ENCODE results near the gene COX6B1.

DNA sequence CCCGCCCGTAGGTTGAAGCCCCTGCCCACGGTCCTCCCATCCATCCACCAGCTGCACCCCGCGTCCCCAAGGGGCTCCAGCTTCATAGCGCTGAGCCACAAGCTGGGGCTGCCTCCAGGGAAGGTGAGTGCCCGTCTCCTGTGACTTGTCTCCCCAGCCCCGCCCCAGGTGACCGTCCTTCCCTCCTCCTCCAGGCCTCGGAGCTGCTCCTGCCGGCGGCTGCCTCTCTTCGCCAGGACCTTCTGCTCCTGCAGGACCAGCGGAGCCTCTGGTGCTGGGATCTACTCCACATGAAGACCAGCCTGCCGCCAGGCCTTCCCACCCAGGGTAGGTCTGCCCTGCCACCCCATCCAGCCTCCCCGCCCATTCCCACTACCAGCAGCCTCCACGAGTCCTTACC, 28.1 kb upstream of the COX6B1 start:
- TF ChIP-seq, protein P1, sequence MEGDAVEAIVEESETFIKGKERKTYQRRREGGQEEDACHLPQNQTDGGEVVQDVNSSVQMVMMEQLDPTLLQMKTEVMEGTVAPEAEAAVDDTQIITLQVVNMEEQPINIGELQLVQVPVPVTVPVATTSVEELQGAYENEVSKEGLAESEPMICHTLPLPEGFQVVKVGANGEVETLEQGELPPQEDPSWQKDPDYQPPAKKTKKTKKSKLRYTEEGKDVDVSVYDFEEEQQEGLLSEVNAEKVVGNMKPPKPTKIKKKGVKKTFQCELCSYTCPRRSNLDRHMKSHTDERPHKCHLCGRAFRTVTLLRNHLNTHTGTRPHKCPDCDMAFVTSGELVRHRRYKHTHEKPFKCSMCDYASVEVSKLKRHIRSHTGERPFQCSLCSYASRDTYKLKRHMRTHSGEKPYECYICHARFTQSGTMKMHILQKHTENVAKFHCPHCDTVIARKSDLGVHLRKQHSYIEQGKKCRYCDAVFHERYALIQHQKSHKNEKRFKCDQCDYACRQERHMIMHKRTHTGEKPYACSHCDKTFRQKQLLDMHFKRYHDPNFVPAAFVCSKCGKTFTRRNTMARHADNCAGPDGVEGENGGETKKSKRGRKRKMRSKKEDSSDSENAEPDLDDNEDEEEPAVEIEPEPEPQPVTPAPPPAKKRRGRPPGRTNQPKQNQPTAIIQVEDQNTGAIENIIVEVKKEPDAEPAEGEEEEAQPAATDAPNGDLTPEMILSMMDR (IDR thresholded peaks at IDR 0.05): no peak
- TF ChIP-seq POLR2A (IDR thresholded peaks at IDR 0.05): no peak
- TF ChIP-seq POLR2AphosphoS5 (IDR thresholded peaks at IDR 0.05): no peak
- TF ChIP-seq EP300 (IDR thresholded peaks at IDR 0.05): no peak

All from suprapubic skin (tissue), 4 donors.